Parathyroid adenoma (tissue), 2 donors: ENCODE data around the gene AGXT.

Source experiments
- H2AFZ ChIP-seq: fragments of 300-600 bp; sonication (generic); one replicate; pipeline ENCODE4 v1.7.0; 2017; ENCODE audit warnings: antibody characterized with exemption, mild to moderate bottlenecking
- H3K27ac ChIP-seq: fragments of 300-600 bp; sonication (generic); one replicate; pipeline ENCODE4 v1.7.0; 2017
- H3K27me3 ChIP-seq: fragments of 300-600 bp; sonication (generic); one replicate; pipeline ENCODE4 v1.7.0; 2017; ENCODE audit warnings: low read length; ENCODE audit not compliant: control insufficient read depth, insufficient read depth
- H3K36me3 ChIP-seq: fragments of 300-600 bp; sonication (generic); one replicate; pipeline ENCODE4 v1.7.0; 2017; ENCODE audit warnings: low read length; ENCODE audit not compliant: control insufficient read depth, insufficient read depth
- H3K4me1 ChIP-seq: fragments of 300-600 bp; sonication (generic); one replicate; pipeline ENCODE4 v1.7.0; 2017; ENCODE audit warnings: control low read depth
- H3K4me2 ChIP-seq: fragments of 300-600 bp; sonication (generic); one replicate; pipeline ENCODE4 v1.7.0; 2017; ENCODE audit warnings: low read length
- H3K4me3 ChIP-seq: fragments of 300-600 bp; sonication (generic); one replicate; pipeline ENCODE4 v1.7.0; 2017; ENCODE audit warnings: low read depth, low read length
- H3K79me2 ChIP-seq: fragments of 300-600 bp; sonication (generic); one replicate; pipeline ENCODE4 v1.7.0; 2017; ENCODE audit warnings: control low read depth
- H3K9ac ChIP-seq: fragments of 300-600 bp; sonication (generic); one replicate; pipeline ENCODE4 v1.7.0; 2017; ENCODE audit warnings: mild to moderate bottlenecking
- H3K9me3 ChIP-seq: fragments of 300-600 bp; sonication (generic); one replicate; pipeline ENCODE4 v1.7.0; 2017; ENCODE audit warnings: low read length; ENCODE audit not compliant: control insufficient read depth
- TF ChIP-seq, protein P1 (sequence below): fragments of 300-600 bp; sonication (generic); IDR thresholded peaks from one replicate; pipeline ENCODE4 v1.7.0; 2017; ENCODE audit warnings: antibody characterized with exemption, mild to moderate bottlenecking
- donor health status: primary hyperparathyroidism.

The AGXT gene

DNA sequence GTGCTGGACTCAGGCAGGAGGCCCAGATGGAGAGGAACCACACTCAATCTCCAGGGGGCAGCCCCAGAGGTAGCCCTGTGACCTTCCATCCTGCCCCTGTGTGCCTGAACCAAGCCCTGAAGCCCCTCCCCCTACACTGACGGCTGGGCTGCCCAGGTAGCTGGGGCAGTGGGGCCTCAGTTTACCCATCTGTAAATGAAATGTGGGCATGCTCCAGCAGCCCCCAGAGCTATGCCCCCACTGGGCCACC, 53.3 kb downstream of the AGXT start:
- Histone ChIP-seq H2AFZ (no peak overlapping the region), H3K4me3 (no peak overlapping the region), H3K9me3 (no peaks in the 10 kb centered on the region), H3K27me3 (no peaks in the 10 kb centered on the region), H3K27ac (no peak overlapping the region), H3K9ac (no peak overlapping the region), H3K36me3 (no peaks in the 10 kb centered on the region), H3K4me1 (no peaks in the 10 kb centered on the region), H3K79me2 (no peaks in the 10 kb centered on the region), H3K4me2 (no peak overlapping the region)
- TF ChIP-seq, protein P1, sequence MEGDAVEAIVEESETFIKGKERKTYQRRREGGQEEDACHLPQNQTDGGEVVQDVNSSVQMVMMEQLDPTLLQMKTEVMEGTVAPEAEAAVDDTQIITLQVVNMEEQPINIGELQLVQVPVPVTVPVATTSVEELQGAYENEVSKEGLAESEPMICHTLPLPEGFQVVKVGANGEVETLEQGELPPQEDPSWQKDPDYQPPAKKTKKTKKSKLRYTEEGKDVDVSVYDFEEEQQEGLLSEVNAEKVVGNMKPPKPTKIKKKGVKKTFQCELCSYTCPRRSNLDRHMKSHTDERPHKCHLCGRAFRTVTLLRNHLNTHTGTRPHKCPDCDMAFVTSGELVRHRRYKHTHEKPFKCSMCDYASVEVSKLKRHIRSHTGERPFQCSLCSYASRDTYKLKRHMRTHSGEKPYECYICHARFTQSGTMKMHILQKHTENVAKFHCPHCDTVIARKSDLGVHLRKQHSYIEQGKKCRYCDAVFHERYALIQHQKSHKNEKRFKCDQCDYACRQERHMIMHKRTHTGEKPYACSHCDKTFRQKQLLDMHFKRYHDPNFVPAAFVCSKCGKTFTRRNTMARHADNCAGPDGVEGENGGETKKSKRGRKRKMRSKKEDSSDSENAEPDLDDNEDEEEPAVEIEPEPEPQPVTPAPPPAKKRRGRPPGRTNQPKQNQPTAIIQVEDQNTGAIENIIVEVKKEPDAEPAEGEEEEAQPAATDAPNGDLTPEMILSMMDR: no peak

DNA sequence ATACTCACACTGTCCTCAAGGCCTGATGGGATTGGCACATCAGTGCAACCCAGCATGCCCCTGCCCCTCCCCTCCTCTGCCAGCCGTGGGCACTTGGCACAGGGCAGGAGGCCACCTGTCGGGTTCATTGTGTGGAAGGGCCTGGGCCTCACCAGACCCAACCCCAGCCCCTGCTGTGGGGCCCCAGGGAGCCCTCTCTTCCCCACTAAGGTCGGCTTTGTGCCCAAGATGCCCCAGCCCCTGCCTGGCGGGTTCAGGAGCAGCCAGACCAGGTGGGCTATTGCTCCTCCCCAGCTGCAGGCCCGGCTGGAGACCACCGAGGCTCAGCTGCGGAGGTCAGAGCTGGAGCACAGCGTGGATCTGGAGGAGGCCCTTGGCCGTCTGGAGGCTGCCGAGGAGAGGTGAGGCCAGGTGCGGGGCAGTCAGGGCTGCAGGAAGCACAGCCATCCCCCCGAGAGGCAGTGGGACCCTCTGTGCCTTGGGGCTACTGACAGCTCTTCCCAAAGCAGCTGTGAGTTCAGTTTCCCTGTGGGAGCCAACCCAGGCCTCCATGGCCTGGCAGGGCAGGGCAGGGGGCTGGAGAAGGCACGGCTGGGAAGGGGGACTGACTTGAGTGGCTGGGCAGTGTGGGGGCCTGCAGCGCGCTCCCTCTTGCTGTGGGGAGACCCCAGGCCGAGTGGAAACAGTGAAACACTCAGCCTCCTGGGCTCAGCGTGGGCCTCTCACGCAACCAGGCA, 53.8 kb downstream of the AGXT start:
- H3K4me3 ChIP-seq: no peak overlapping the region
- no peaks in the 10 kb centered on the region for H3K9me3 ChIP-seq
- TF ChIP-seq, protein P1: no peak
- H3K9ac ChIP-seq: no peak overlapping the region
- no peaks in the 10 kb centered on the region for H3K4me1 ChIP-seq
- H3K4me2 ChIP-seq: no peak overlapping the region
- no peaks in the 10 kb centered on the region for H3K27me3 ChIP-seq
- H3K36me3 ChIP-seq: no peaks in the 10 kb centered on the region
- no peaks in the 10 kb centered on the region for H3K79me2 ChIP-seq
- H2AFZ ChIP-seq: no peak overlapping the region
- no peak overlapping the region for H3K27ac ChIP-seq

DNA sequence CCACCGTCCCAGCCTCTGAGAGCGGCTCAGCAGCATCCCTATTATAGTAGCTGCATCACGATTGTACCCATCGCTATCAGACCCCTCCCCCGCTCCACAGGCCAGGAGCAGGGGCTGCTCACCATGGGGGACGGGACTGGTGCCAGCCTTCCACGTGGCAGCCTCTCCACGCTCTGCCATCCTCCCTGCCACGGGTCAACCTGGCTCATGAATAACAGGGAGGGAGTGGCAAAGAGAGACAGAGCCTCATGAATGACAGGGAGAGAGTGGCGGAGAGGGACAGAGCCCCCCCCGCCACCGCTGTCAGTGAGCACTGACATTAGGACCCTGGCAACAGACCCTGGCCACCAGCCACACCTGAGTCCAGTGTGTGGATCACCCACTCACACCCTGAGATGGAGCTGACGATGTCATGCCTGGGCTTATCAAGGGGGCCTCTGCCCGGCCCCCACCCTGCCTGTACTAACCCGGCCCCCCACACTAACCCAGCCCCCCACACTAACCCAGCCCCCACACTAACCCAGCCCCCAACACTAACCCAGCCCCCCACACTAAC, 54.4 kb downstream of the AGXT start:
- Histone ChIP-seq H3K4me2 (no peak overlapping the region), H2AFZ (no peak overlapping the region), H3K36me3 (no peaks in the 10 kb centered on the region), H3K9ac (no peak overlapping the region), H3K27me3 (no peaks in the 10 kb centered on the region), H3K9me3 (no peaks in the 10 kb centered on the region), H3K4me1 (no peaks in the 10 kb centered on the region), H3K79me2 (no peaks in the 10 kb centered on the region), H3K4me3 (no peak overlapping the region), H3K27ac (no peak overlapping the region)
- TF ChIP-seq, protein P1: no peak

DNA sequence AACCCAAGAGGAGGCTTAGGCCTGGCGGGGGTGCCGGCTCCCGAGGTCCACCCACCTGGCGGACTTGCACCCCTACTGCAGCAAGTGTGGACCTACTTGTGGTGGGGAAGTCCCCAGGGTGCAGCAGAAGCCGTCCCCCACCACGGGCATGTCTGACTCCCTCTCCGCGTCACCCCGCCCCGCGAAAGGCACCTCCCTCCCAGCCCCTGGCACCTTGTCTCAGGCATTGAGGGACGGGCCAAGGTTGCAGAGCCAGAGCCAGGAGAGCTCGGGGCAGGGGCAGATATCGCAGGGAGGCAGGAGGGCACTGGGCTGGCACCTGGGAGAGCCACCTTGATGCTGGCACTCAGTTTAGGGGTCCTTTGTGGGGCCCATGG, 56.6 kb downstream of the AGXT start:
- Histone ChIP-seq H3K4me3 (no peak overlapping the region), H3K27ac (no peak overlapping the region), H3K9me3 (no peaks in the 10 kb centered on the region), H3K36me3 (no peaks in the 10 kb centered on the region), H3K4me2 (no peak overlapping the region), H3K27me3 (no peaks in the 10 kb centered on the region), H3K79me2 (no peaks in the 10 kb centered on the region), H3K4me1 (no peaks in the 10 kb centered on the region), H2AFZ (no peak overlapping the region), H3K9ac (no peak overlapping the region)
- TF ChIP-seq, protein P1: no peak
